PC-9 (cell line): ENCODE results near the gene HSD17B8. TPM values are rescaled to one million over a fixed set of nuclear protein-coding genes. Genes with fewer than 3 reads are reported as not detected.
A peak's percentile ranks its signal among the peaks of the same experiment; 100 is the strongest.

ENCODE experiments used
- BruUV-seq: library from RNA; stranded (reverse); fragments of 400-500 nt; replicated peaks from 2 replicates; lab custom pipeline; 2021; lab: Mats Ljungman, UMichigan
- CTCF ChIA-PET: fragments of 300-600 bp; sonication (Branson Sonifier 250); formaldehyde crosslinking; loops from one replicate; lab custom pipeline; 2022; ENCODE audit warnings: antibody characterized with exemption; lab: Charles Lee
- POLR2A ChIA-PET: fragments of 300-600 bp; sonication (Branson Sonifier 250); formaldehyde crosslinking; loops from one replicate; lab custom pipeline; 2022; ENCODE audit warnings: antibody characterized with exemption; ENCODE audit not compliant: unreplicated experiment; lab: Charles Lee
- DNase-seq, 2 experiments: peaks; one replicate each; pipeline versions ENCODE4 v3.0.0 to v3.0.0-alpha.2; 2015 to 2022; ENCODE audit warnings: mixed read lengths in 1 of 2
- H2AFZ ChIP-seq: fragments of 200-600 bp; sonication (generic); 2 replicates; pipeline ENCODE4 v1.8.1; 2017; ENCODE audit warnings: antibody characterized with exemption
- H3F3A ChIP-seq: fragments of 200-600 bp; sonication (generic); 2 replicates; pipeline ENCODE4 v1.8.1; 2017; ENCODE audit warnings: antibody characterized with exemption, mild to moderate bottlenecking, low read depth; ENCODE audit not compliant: insufficient read depth
- H3K27ac ChIP-seq: fragments of 200-600 bp; sonication (generic); 2 replicates; pipeline ENCODE4 v1.6.1; 2016; ENCODE audit warnings: mixed run types
- H3K27me3 ChIP-seq: fragments of 200-600 bp; sonication (generic); 2 replicates; pipeline ENCODE4 v1.6.1; 2016; ENCODE audit warnings: low read depth, mixed run types; ENCODE audit not compliant: insufficient read depth
- H3K36me3 ChIP-seq: fragments of 200-600 bp; sonication (generic); 2 replicates; pipeline ENCODE4 v1.6.1; 2016; ENCODE audit warnings: low read depth, mixed run types
- H3K4me1 ChIP-seq: fragments of 200-600 bp; sonication (generic); replicated peaks from 2 replicates; pipeline ENCODE4 v1.6.1; 2016; ENCODE audit warnings: mixed run types; ENCODE audit not compliant: insufficient read depth
- H3K4me2 ChIP-seq: fragments of 200-600 bp; sonication (generic); 2 replicates; pipeline ENCODE4 v1.6.1; 2017; ENCODE audit warnings: mixed run types
- H3K4me3 ChIP-seq: fragments of 200-600 bp; sonication (generic); 2 replicates; pipeline ENCODE4 v1.6.1; 2016; ENCODE audit warnings: mixed run types
- H3K79me2 ChIP-seq: fragments of 200-600 bp; sonication (generic); 2 replicates; pipeline ENCODE4 v1.6.1; 2017; ENCODE audit warnings: low read depth, mixed run types
- H3K9me2 ChIP-seq: fragments of 200-600 bp; sonication (generic); 2 replicates; pipeline ENCODE4 v1.8.1; 2017; ENCODE audit warnings: mild to moderate bottlenecking; ENCODE audit not compliant: insufficient read depth
- H3K9me3 ChIP-seq: fragments of 200-600 bp; sonication (generic); 2 replicates; pipeline ENCODE4 v1.8.1; 2016; ENCODE audit warnings: low read depth; ENCODE audit not compliant: insufficient read depth
- H4K20me1 ChIP-seq: fragments of 200-600 bp; sonication (generic); 2 replicates; pipeline ENCODE4 v1.8.1; 2017; ENCODE audit not compliant: insufficient read depth
- EZH2 ChIP-seq: fragments of 200-600 bp; sonication (generic); IDR thresholded peaks from 2 replicates; pipeline ENCODE4 v1.8.0; 2017; ENCODE audit warnings: antibody characterized with exemption, low read depth
- intact Hi-C: fragments of 100-400 bp; cut with micrococcal nuclease; formaldehyde crosslinking; loops from one replicate; pipeline ENCODE4 v1.10.0; 2022; ENCODE audit not compliant: unreplicated experiment
- total RNA-seq: library from RNA; stranded (reverse); gene quantifications from 2 replicates; pipeline ENCODE4 v1.2.3, GENCODE V29; 2021
- TF ChIP-seq, protein P1 (sequence below): fragments of 200-600 bp; sonication (generic); conservative IDR thresholded peaks from 2 replicates; pipeline ENCODE4 v1.6.1; 2017; ENCODE audit warnings: mixed run types, antibody characterized with exemption, mild to moderate bottlenecking, moderate library complexity

HSD17B8 gene
- total RNA-seq, 1 experiment from 2014 or later: 16.4 TPM

DNA sequence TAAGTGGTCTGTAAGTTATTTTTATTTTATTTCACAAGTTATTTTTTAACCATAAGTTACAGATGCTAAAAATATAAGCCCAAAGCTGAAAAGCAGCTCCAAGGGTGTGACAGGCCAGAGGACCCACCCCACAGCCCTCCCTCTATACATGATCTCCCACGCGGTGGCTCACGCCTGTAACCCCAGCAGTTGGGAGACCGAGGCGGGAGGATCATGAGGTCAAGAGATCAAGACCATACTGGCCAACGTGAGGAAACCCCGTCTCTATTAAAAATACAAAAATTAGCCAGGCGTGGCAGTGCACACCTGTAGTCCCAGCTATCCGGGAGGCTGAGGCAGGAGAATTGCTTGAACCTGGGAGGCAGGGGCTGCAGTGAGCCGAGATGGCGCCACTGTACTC lies 44.4 kb upstream of the HSD17B8 start:
- Histone ChIP-seq H3K27me3 (peaks cover 38% of the 10 kb centered on the region), H3K27ac (no peak overlapping the region), H3F3A (no peaks in the 10 kb centered on the region), H3K4me3 (no peak overlapping the region), H2AFZ (no peak overlapping the region), H3K36me3 (no peaks in the 10 kb centered on the region), H3K9me2 (no peaks in the 10 kb centered on the region), H3K79me2 (no peaks in the 10 kb centered on the region), H3K4me1 (peaks cover 4% of the 10 kb centered on the region), H3K9me3 (no peaks in the 10 kb centered on the region), H3K4me2 (no peak overlapping the region), H4K20me1 (no peaks in the 10 kb centered on the region)
- intact Hi-C loops: loop anchor here (5.0 kb wide), 1 partner anchor 87 kb away; no protein-coding TSS in a partner anchor
- ChIA-PET CTCF (interaction anchor here (1.2 kb wide), 1 partner anchor 86 kb away, joined by 3 read pairs; no protein-coding TSS in a partner anchor), POLR2A (no interaction called here)
- TF ChIP-seq, protein P1, sequence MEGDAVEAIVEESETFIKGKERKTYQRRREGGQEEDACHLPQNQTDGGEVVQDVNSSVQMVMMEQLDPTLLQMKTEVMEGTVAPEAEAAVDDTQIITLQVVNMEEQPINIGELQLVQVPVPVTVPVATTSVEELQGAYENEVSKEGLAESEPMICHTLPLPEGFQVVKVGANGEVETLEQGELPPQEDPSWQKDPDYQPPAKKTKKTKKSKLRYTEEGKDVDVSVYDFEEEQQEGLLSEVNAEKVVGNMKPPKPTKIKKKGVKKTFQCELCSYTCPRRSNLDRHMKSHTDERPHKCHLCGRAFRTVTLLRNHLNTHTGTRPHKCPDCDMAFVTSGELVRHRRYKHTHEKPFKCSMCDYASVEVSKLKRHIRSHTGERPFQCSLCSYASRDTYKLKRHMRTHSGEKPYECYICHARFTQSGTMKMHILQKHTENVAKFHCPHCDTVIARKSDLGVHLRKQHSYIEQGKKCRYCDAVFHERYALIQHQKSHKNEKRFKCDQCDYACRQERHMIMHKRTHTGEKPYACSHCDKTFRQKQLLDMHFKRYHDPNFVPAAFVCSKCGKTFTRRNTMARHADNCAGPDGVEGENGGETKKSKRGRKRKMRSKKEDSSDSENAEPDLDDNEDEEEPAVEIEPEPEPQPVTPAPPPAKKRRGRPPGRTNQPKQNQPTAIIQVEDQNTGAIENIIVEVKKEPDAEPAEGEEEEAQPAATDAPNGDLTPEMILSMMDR: no peak
- TF ChIP-seq EZH2: no peak
- no TSS peak for BruUV-seq
- no peak for DNase-seq

- Histone ChIP-seq H4K20me1 (no peaks in the 10 kb centered on the region), H3K4me1 (peaks cover 4% of the 10 kb centered on the region), H3F3A (no peaks in the 10 kb centered on the region), H2AFZ (no peak overlapping the region), H3K4me2 (peak overlapping the region; percentile 93), H3K27ac (no peak overlapping the region), H3K27me3 (peaks cover 38% of the 10 kb centered on the region), H3K9me2 (no peaks in the 10 kb centered on the region), H3K36me3 (no peaks in the 10 kb centered on the region), H3K9me3 (no peaks in the 10 kb centered on the region), H3K79me2 (no peaks in the 10 kb centered on the region), H3K4me3 (no peak overlapping the region)
- ChIA-PET POLR2A (no interaction called here), CTCF (interaction anchor here (0.6 kb wide), 2 partner anchors 230 to 295 kb away, joined by 3 to 5 read pairs; no protein-coding TSS in a partner anchor)
- BruUV-seq: no TSS peak
- DNase-seq: peak in 1 of 2 experiments; percentile 39
- intact Hi-C loops: loop anchor here (5.0 kb wide), 1 partner anchor 86 kb away; no protein-coding TSS in a partner anchor
- TF ChIP-seq EZH2: no peak
- TF ChIP-seq, protein P1: no peak
These were observed 43.6 kb upstream of the HSD17B8 start for GRCh38 chr6:33160728-33161344.

DNA sequence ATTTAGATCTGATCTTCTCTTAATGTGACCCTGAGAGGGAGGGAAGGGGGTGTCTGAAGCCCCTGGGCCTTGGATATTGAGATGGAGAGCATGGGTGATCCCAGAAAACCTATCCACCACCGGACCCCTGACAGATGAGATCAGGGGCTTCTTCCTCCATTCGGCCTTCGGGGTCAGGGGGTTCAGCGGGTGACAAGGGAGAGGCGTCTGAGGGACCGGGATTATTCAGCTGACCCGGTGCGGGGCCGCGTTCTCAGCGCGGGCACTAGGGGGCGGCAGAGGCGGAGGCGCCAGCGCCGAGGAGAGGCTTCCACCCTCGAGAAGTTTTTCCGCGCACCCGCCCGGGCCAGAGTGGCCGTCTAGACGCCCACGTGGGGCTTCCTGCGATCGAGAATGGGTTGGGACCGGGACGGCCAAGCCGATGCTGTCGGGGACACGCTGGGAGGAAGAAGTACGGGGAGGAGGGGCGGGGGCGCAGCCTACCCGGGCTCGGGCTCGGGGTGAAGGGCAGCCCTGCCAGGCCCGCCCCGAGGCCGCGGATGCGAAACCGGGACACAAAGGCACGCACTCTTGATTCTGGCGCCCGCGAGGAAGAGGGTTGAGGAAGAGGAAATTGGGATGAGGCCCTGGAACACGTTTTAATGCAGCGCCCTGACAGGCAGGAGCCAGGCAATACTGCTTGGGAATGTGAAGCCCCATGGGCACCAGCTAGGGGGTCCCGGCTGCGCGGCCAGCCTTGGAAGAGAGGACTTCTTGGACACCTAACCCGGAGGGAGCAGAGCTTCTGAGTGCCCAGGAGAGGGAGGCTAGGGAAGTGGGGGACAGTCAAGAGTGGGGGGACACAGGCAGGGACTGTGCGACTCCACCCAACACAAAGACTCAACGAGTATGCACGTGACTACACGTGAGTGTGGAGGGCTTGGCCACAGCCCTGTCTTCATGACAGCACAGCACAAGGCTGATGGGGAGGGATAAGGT lies 42.8 kb upstream of the HSD17B8 start:
- H3K36me3 ChIP-seq: no peaks in the 10 kb centered on the region
- H3K27ac ChIP-seq: no peak overlapping the region
- peaks cover 40% of the 10 kb centered on the region for H3K27me3 ChIP-seq
- peak overlapping the region; percentile 93 for H3K4me2 ChIP-seq
- intact Hi-C loops: loop anchor here (5.0 kb wide), 1 partner anchor 86 kb away; no protein-coding TSS in a partner anchor
- H3K79me2 ChIP-seq: no peaks in the 10 kb centered on the region
- H2AFZ ChIP-seq: peak overlapping the region; percentile 89
- peak in 1 of 2 experiments; percentile 74 for DNase-seq
- peak overlapping the region; percentile 60; the same call in 1 of the 2 replicates for H3K4me3 ChIP-seq
- no peak for TF ChIP-seq EZH2
- TF ChIP-seq, protein P1: peak; percentile 90
- no peaks in the 10 kb centered on the region for H4K20me1 ChIP-seq
- peaks cover 4% of the 10 kb centered on the region for H3K4me1 ChIP-seq
- H3F3A ChIP-seq: no peaks in the 10 kb centered on the region
- H3K9me2 ChIP-seq: no peaks in the 10 kb centered on the region
- BruUV-seq: no TSS peak
- CTCF ChIA-PET: interaction anchor here (0.6 kb wide), 2 partner anchors 229 to 296 kb away, joined by 3 to 5 read pairs; no protein-coding TSS in a partner anchor
- H3K9me3 ChIP-seq: no peaks in the 10 kb centered on the region
- POLR2A ChIA-PET: no interaction called here
